H54 (cell line): ENCODE results near the gene CHMP1B.
"Not testable (repeated sequence)": the region's sequence is repeated elsewhere in the genome, so short reads cannot be mapped to it uniquely, and the experiment has no call there.

ENCODE experiments used
- DNase-seq: peaks from one replicate; pipeline ENCODE4 v3.0.0; 2011; ENCODE audit warnings: low spot score, mixed read lengths; ENCODE audit not compliant: insufficient read length
- FAIRE-seq: peaks from 3 replicates; lab custom pipeline; 2011; peaks lifted over from hg19 to GRCh38; lab: Jason Lieb, UNC
- POLR2A ChIP-seq: IDR thresholded peaks from 2 replicates; pipeline ENCODE4 v1.6.1; 2011; ENCODE audit warnings: low read depth, mild to moderate bottlenecking, low read length

CHMP1B gene

GRCh38 chr18:11849841-11850634 lies 1.2 kb upstream of the CHMP1B start:
- TF ChIP-seq POLR2A: no peak
- peak; percentile 52 for DNase-seq

GRCh38 chr18:11850821-11851145 lies 430 bp upstream of the CHMP1B start:
- no peak for FAIRE-seq
- TF ChIP-seq POLR2A: no peak

More at GRCh38 chr18:11849841-11850634, 1.2 kb upstream of the CHMP1B start:
- FAIRE-seq: peak; percentile 93

GRCh38 chr18:11851806-11852337 lies 659 bp downstream of the CHMP1B start:
- FAIRE-seq: no peak
- no peak for DNase-seq
- TF ChIP-seq POLR2A: no peak

More at GRCh38 chr18:11850821-11851145, 430 bp upstream of the CHMP1B start:
- DNase-seq: no peak

GRCh38 chr18:11854554-11854953 lies 3.3 kb downstream of the CHMP1B start:
- not testable (repeated sequence) for FAIRE-seq

GRCh38 chr18:11857177-11857887 lies 6.1 kb downstream of the CHMP1B start:
- peak; percentile 99 for FAIRE-seq
- peak; percentile 82 for DNase-seq

More at GRCh38 chr18:11854554-11854953, 3.3 kb downstream of the CHMP1B start:
- DNase-seq: not testable (repeated sequence)

GRCh38 chr18:11859282-11859830 lies 8.1 kb downstream of the CHMP1B start:
- no peak for DNase-seq
- no peak for TF ChIP-seq POLR2A

More at GRCh38 chr18:11857177-11857887, 6.1 kb downstream of the CHMP1B start:
- TF ChIP-seq POLR2A: 0 out of 2 replicates have a peak, but pooled peaks have one; percentile 7

GRCh38 chr18:11859903-11860407 lies 8.7 kb downstream of the CHMP1B start:
- no peak for TF ChIP-seq POLR2A
- DNase-seq: peak; percentile 64
- FAIRE-seq: peak; percentile 89

More at GRCh38 chr18:11859282-11859830, 8.1 kb downstream of the CHMP1B start:
- FAIRE-seq: no peak

GRCh38 chr18:11860594-11861450 lies 9.6 kb downstream of the CHMP1B start:
- no peak for DNase-seq
- no peak for TF ChIP-seq POLR2A
- FAIRE-seq: no peak

GRCh38 chr18:11861583-11862288 lies 10.5 kb downstream of the CHMP1B start:
- DNase-seq (no peak), FAIRE-seq (no peak)
- TF ChIP-seq POLR2A: no peak

GRCh38 chr18:11862468-11863137 lies 11.4 kb downstream of the CHMP1B start:
- no peak for TF ChIP-seq POLR2A
- FAIRE-seq: no peak
- DNase-seq: no peak

- no peak for FAIRE-seq
- TF ChIP-seq POLR2A: no peak
- DNase-seq: no peak
These were observed 13.3 kb downstream of the CHMP1B start for GRCh38 chr18:11864471-11864870.

- no peak for TF ChIP-seq POLR2A
- FAIRE-seq (no peak), DNase-seq (no peak)
These were observed 13.9 kb downstream of the CHMP1B start for GRCh38 chr18:11865071-11865470.
